Osteocyte (in vitro differentiated cells): ENCODE results near the gene MBNL2. TPM values are rescaled to one million over a fixed set of nuclear protein-coding genes. Genes with fewer than 3 reads are reported as not detected.
A peak's percentile ranks its signal among the peaks of the same experiment; 100 is the strongest.

ENCODE experiments used
- DNase-seq: peaks from one replicate; pipeline ENCODE4 v3.0.0; 2021; ENCODE audit warnings: mixed read lengths; ENCODE audit not compliant: unreplicated experiment; ENCODE audit errors: extremely low spot score
- H3K27ac Mint-ChIP-seq: one replicate; pipeline ENCODE4 v1.8.0; 2021; ENCODE audit warnings: mild to moderate bottlenecking, mixed read lengths; ENCODE audit not compliant: unreplicated experiment
- H3K27me3 Mint-ChIP-seq: one replicate; pipeline ENCODE4 v1.8.0; 2021; ENCODE audit warnings: mixed read lengths; ENCODE audit not compliant: unreplicated experiment
- H3K36me3 Mint-ChIP-seq: one replicate; pipeline ENCODE4 v1.8.0; 2021; ENCODE audit warnings: mixed read lengths; ENCODE audit not compliant: unreplicated experiment
- H3K4me1 Mint-ChIP-seq: one replicate; pipeline ENCODE4 v1.8.0; 2021; ENCODE audit warnings: mixed read lengths; ENCODE audit not compliant: unreplicated experiment
- H3K4me3 Mint-ChIP-seq: one replicate; pipeline ENCODE4 v1.8.0; 2021; ENCODE audit warnings: mild to moderate bottlenecking, moderate library complexity, mixed read lengths; ENCODE audit not compliant: unreplicated experiment
- H3K9me3 Mint-ChIP-seq: one replicate; pipeline ENCODE4 v1.8.0; 2021; ENCODE audit warnings: mixed read lengths; ENCODE audit not compliant: unreplicated experiment
- total RNA-seq: library from RNA; stranded (reverse); gene quantifications from 2 replicates; pipeline ENCODE4 v1.2.1, GENCODE V29; 2021
- TF ChIP-seq, protein P1 (sequence below): fragments of 200-600 bp; sonication (generic); IDR thresholded peaks from 2 replicates; pipeline ENCODE4 v1.5.0; 2021; ENCODE audit warnings: antibody characterized with exemption, mild to moderate bottlenecking, moderate library complexity

Gene MBNL2
- total RNA-seq, 1 donor from 2014 or later = 66.6 TPM

GRCh38 chr13:97215325-97215724 lies 6.8 kb upstream of the MBNL2 start:
- no peak for DNase-seq
- peaks cover 3% of the 10 kb centered on the region for H3K4me1 Mint-ChIP-seq
- no peak overlapping the region for H3K4me3 Mint-ChIP-seq
- no peaks in the 10 kb centered on the region for H3K36me3 Mint-ChIP-seq
- no peaks in the 10 kb centered on the region for H3K9me3 Mint-ChIP-seq
- no peaks in the 10 kb centered on the region for H3K27me3 Mint-ChIP-seq
- TF ChIP-seq, protein P1, sequence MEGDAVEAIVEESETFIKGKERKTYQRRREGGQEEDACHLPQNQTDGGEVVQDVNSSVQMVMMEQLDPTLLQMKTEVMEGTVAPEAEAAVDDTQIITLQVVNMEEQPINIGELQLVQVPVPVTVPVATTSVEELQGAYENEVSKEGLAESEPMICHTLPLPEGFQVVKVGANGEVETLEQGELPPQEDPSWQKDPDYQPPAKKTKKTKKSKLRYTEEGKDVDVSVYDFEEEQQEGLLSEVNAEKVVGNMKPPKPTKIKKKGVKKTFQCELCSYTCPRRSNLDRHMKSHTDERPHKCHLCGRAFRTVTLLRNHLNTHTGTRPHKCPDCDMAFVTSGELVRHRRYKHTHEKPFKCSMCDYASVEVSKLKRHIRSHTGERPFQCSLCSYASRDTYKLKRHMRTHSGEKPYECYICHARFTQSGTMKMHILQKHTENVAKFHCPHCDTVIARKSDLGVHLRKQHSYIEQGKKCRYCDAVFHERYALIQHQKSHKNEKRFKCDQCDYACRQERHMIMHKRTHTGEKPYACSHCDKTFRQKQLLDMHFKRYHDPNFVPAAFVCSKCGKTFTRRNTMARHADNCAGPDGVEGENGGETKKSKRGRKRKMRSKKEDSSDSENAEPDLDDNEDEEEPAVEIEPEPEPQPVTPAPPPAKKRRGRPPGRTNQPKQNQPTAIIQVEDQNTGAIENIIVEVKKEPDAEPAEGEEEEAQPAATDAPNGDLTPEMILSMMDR = no peak
- no peak overlapping the region for H3K27ac Mint-ChIP-seq

DNA sequence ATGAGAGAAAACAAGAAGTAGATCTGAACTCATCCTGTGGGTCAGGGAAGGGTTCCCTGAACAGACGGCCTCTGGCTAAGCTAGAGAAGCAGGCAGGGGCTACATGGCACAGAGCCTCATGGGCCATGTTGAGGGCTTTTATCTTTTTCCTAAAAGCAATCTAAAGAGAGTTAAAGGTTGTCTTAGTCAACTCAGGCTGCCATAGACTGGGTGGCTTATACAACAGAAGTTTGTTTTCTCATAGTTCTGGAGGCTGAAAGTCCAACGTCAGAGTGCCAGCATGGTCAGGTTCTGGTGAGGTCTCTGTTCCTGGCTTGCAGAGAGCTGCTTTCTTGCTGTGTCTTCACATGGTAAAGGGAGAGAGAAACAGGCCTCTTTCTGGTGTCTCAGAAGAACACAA lies 2.9 kb upstream of the MBNL2 start:
- Mint-ChIP-seq H3K4me1 (peaks cover 11% of the 10 kb centered on the region), H3K27me3 (no peaks in the 10 kb centered on the region), H3K4me3 (no peak overlapping the region), H3K9me3 (no peaks in the 10 kb centered on the region), H3K27ac (no peak overlapping the region), H3K36me3 (no peaks in the 10 kb centered on the region)
- no peak for DNase-seq
- TF ChIP-seq, protein P1 = no peak

DNA sequence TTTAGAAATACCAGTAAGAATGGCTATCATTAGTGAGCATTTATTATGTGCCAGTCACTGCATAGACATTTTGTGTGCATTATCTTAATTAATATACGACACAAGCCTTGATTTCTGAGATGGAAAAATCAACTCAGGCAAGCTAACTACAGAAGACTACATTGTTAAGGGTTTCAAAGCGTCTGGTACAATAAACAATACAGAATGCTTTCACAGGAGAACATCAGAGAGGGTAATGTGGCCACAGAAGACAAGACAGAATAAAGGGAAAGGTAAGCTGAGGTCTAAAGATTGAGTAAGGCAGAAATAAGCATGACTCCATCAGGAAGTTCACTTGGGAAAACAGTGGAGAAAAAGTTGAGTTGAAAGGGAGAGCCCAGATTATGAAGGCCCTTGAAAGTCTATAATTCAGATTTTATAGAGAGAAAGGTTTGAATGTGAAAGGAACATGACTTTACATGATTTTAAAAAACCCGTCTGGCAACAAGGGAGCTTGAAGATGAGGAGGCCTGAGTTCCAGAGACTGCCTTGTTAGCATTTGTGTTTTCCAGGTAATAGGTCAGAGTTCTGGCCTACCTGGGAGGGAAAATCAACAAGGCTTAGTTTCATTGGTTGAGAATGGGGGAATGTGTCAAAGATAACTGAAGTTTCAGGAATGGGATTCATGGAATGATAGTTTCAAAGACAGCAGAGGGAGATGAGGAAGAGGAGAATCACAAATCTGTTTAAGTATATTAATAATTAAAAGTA lies 1.8 kb upstream of the MBNL2 start:
- TF ChIP-seq, protein P1 = no peak
- H3K36me3 Mint-ChIP-seq = no peaks in the 10 kb centered on the region
- no peak overlapping the region for H3K4me3 Mint-ChIP-seq
- no peak for DNase-seq
- H3K9me3 Mint-ChIP-seq = no peaks in the 10 kb centered on the region
- no peaks in the 10 kb centered on the region for H3K27me3 Mint-ChIP-seq
- H3K4me1 Mint-ChIP-seq = peaks cover 20% of the 10 kb centered on the region
- no peak overlapping the region for H3K27ac Mint-ChIP-seq

DNA sequence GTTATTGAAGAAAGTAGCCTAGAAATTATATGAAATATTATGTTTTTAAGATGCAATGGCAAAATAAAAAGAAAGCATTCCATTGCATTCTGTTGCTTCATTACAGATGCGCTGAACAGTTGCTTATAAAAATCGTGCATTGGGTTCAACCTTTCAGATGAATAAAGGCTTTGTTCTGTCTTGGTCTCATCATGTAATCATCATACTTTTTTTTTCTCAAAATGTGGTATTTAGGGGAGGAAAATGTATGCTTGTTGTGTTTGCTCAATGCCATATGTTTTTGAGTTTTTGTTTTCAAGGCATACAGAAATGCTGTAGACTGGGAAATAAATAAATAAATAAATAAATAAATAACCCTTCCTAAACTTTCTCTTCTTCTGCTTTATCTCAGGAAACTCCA lies 1.1 kb upstream of the MBNL2 start:
- Mint-ChIP-seq H3K4me3 (no peak overlapping the region), H3K4me1 (peaks cover 27% of the 10 kb centered on the region), H3K36me3 (no peaks in the 10 kb centered on the region), H3K27ac (no peak overlapping the region), H3K9me3 (no peaks in the 10 kb centered on the region), H3K27me3 (no peaks in the 10 kb centered on the region)
- TF ChIP-seq, protein P1 = no peak
- DNase-seq = no peak

DNA sequence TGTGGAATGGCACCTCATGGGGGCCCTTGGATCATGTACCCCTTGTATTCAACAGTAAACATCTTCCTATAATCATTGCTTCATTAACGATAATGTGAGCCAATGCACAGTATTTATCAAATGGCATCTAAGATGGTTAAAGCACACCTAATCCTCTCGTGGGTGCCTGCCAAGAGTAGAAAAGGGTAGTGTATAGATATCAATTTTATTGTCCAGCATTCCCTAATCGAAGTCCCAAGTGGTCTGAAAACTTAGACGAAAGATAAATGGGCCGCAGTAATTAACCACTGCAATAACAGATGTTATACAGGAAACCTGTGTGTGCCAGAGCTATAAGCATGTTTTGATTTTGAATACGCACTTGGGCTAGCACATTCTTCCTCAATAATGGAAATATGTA lies 667 bp upstream of the MBNL2 start:
- TF ChIP-seq, protein P1 = no peak
- no peaks in the 10 kb centered on the region for H3K9me3 Mint-ChIP-seq
- peaks cover 31% of the 10 kb centered on the region for H3K4me1 Mint-ChIP-seq
- H3K4me3 Mint-ChIP-seq = peak overlapping the region; percentile 93
- DNase-seq = no peak
- H3K27me3 Mint-ChIP-seq = no peaks in the 10 kb centered on the region
- no peaks in the 10 kb centered on the region for H3K36me3 Mint-ChIP-seq
- peak overlapping the region; percentile 95 for H3K27ac Mint-ChIP-seq
